GM08714 (cell line): Measurements from ENCODE around the gene HS6ST1.

Experiments used
- H3K4me3 ChIP-seq: fragments of 200-500 bp; sonication (Bioruptor generic); 2 replicates; pipeline ENCODE4 v1.5.1; 2014; ENCODE audit warnings: mild to moderate bottlenecking, low read length, inconsistent platforms
- ZNF274 ChIP-seq: IDR thresholded peaks from 2 replicates; pipeline ENCODE4 v1.6.1; 2012; ENCODE audit warnings: mild to moderate bottlenecking, low read depth, low read length

Gene HS6ST1

GRCh38 chr2:128304330-128304714 is 14.3 kb downstream of the HS6ST1 start:
- no peak overlapping the region for H3K4me3 ChIP-seq
- TF ChIP-seq ZNF274, result no peak

GRCh38 chr2:128303911-128304310 is 14.8 kb downstream of the HS6ST1 start:
- no peak for TF ChIP-seq ZNF274
- no peak overlapping the region for H3K4me3 ChIP-seq

- no peak for TF ChIP-seq ZNF274
These were observed 15.4 kb downstream of the HS6ST1 start for GRCh38 chr2:128303095-128303791.

GRCh38 chr2:128302744-128303067 is 16.0 kb downstream of the HS6ST1 start:
- H3K4me3 ChIP-seq, result no peak overlapping the region
- TF ChIP-seq ZNF274, result no peak

More at GRCh38 chr2:128303095-128303791, 15.4 kb downstream of the HS6ST1 start:
- H3K4me3 ChIP-seq, result no peak overlapping the region

- no peak for TF ChIP-seq ZNF274
These were observed 16.5 kb downstream of the HS6ST1 start for GRCh38 chr2:128302011-128302743.

GRCh38 chr2:128301501-128301966 is 17.1 kb downstream of the HS6ST1 start:
- TF ChIP-seq ZNF274, result no peak
- no peak overlapping the region for H3K4me3 ChIP-seq

More at GRCh38 chr2:128302011-128302743, 16.5 kb downstream of the HS6ST1 start:
- H3K4me3 ChIP-seq, result no peak overlapping the region

- H3K4me3 ChIP-seq, result no peak overlapping the region
- TF ChIP-seq ZNF274, result no peak
These were observed 17.6 kb downstream of the HS6ST1 start for GRCh38 chr2:128301021-128301420.

GRCh38 chr2:128300151-128301020 is 18.3 kb downstream of the HS6ST1 start:
- no peak for TF ChIP-seq ZNF274
- no peak overlapping the region for H3K4me3 ChIP-seq

GRCh38 chr2:128299628-128300027 is 19.0 kb downstream of the HS6ST1 start:
- no peak overlapping the region for H3K4me3 ChIP-seq
- no peak for TF ChIP-seq ZNF274

GRCh38 chr2:128298846-128299507 is 19.7 kb downstream of the HS6ST1 start:
- H3K4me3 ChIP-seq, result no peak overlapping the region
- no peak for TF ChIP-seq ZNF274

GRCh38 chr2:128298286-128298685 is 20.4 kb downstream of the HS6ST1 start:
- H3K4me3 ChIP-seq, result no peak overlapping the region
- TF ChIP-seq ZNF274, result no peak

GRCh38 chr2:128293870-128294455 is 24.7 kb downstream of the HS6ST1 start:
- H3K4me3 ChIP-seq, result no peak overlapping the region
- TF ChIP-seq ZNF274, result no peak

- no peak overlapping the region for H3K4me3 ChIP-seq
- TF ChIP-seq ZNF274, result no peak
These were observed 25.3 kb downstream of the HS6ST1 start for GRCh38 chr2:128293426-128293755.
